Activated T-helper 17 cell treated with anti-CD3 and anti-CD28 coated beads, Interleukin-2, amount 50 U/mL, for 72 hours (primary cell): ENCODE measurements around the gene SRCIN1. TPM values are rescaled to one million over a fixed set of nuclear protein-coding genes. Genes with fewer than 3 reads are reported as not detected.
"Not testable (repeated sequence)": the region's sequence is repeated elsewhere in the genome, so short reads cannot be mapped to it uniquely, and the experiment has no call there.

Experiments
- ATAC-seq: fragments of 150-1000 bp; cut with Tn5 transposase; replicated peaks from 2 replicates; pipeline ENCODE4 v1.10.0; 2021; ENCODE audit warnings: mild to moderate bottlenecking, moderate library complexity
- H3K27ac Mint-ChIP-seq: one replicate; pipeline ENCODE4 v1.8.0; 2022; ENCODE audit warnings: mixed read lengths
- H3K27me3 Mint-ChIP-seq: one replicate; pipeline ENCODE4 v1.8.0; 2022; ENCODE audit warnings: mixed read lengths
- H3K36me3 Mint-ChIP-seq: one replicate; pipeline ENCODE4 v1.8.0; 2022; ENCODE audit warnings: low read depth, mild to moderate bottlenecking, mixed read lengths
- H3K4me1 Mint-ChIP-seq: one replicate; pipeline ENCODE4 v1.8.0; 2022; ENCODE audit warnings: mixed read lengths
- H3K4me3 Mint-ChIP-seq: one replicate; pipeline ENCODE4 v1.8.0; 2022; ENCODE audit warnings: mild to moderate bottlenecking, mixed read lengths
- H3K9me3 Mint-ChIP-seq: one replicate; pipeline ENCODE4 v1.8.0; 2022; ENCODE audit warnings: mixed read lengths
- total RNA-seq, 2 donors: library from RNA; stranded (reverse); gene quantifications; one replicate each; pipeline ENCODE4 v1.2.3, GENCODE V29; 2022

SRCIN1 gene
- total RNA-seq, 2 donors from 2014 or later, result 0.71 TPM; not detected in 1

GRCh38 chr17:38482700-38483043, 123.1 kb downstream of the SRCIN1 start:
- not testable (repeated sequence) for ATAC-seq, H3K9me3 Mint-ChIP-seq, H3K27me3 Mint-ChIP-seq, H3K4me1 Mint-ChIP-seq, H3K27ac Mint-ChIP-seq, H3K4me3 Mint-ChIP-seq, H3K36me3 Mint-ChIP-seq

GRCh38 chr17:38482039-38482699, 123.6 kb downstream of the SRCIN1 start:
- not testable (repeated sequence) for H3K9me3 Mint-ChIP-seq, H3K4me3 Mint-ChIP-seq, H3K27ac Mint-ChIP-seq, H3K4me1 Mint-ChIP-seq, H3K27me3 Mint-ChIP-seq, ATAC-seq, H3K36me3 Mint-ChIP-seq

Other genes starting within 250 kb of the SRCIN1 start
- gene ARHGAP23, start 177.5 kb downstream of the SRCIN1 start, total RNA-seq, result 1 to 10 TPM in 1 of 2 donors, under 1 TPM in 1; 0.69 to 2.2 TPM
- 10 to 100 TPM; 29.6 to 39.1 TPM for gene EPOP, start 69.0 kb upstream of the SRCIN1 start, total RNA-seq
- gene MLLT6, start 99.3 kb upstream of the SRCIN1 start, total RNA-seq, result 100 to 1,000 TPM; 232 to 395 TPM
- gene CISD3, start 124.4 kb upstream of the SRCIN1 start, total RNA-seq, result 10 to 100 TPM; 36.1 to 57.3 TPM
- 1 to 10 TPM; 1.6 to 4.3 TPM for gene PCGF2, start 142.4 kb upstream of the SRCIN1 start, total RNA-seq
- gene PSMB3, start 146.8 kb upstream of the SRCIN1 start, total RNA-seq, result 100 to 1,000 TPM; 235 to 375 TPM
- 10 to 100 TPM; 37.1 to 43.8 TPM for gene PIP4K2B, start 193.6 kb upstream of the SRCIN1 start, total RNA-seq
- gene CWC25, start 219.4 kb upstream of the SRCIN1 start, total RNA-seq, result 10 to 100 TPM; 28.1 to 37.1 TPM
- gene RPL23, start 247.8 kb upstream of the SRCIN1 start, total RNA-seq, result 1,000 to 10,000 TPM; 1,686 to 2,077 TPM